HG03575 (cell line): ENCODE measurements around the gene PRR13.
"Not testable (repeated sequence)": the region's sequence is repeated elsewhere in the genome, so short reads cannot be mapped to it uniquely, and the experiment has no call there.

Experiments used
- ATAC-seq: cut with Tn5 transposase; IDR thresholded peaks from one replicate; pipeline ENCODE4 v1.9.1; 2021; ENCODE audit not compliant: unreplicated experiment, insufficient number of reproducible peaks, low FRiP score; ENCODE audit errors: extremely low read depth

Gene PRR13

GRCh38 chr12:53441040-53441833, at the start of gene PRR13:
PRR13 (plus strand) TSS chr12:53441734; CDS start chr12:53442715, 981 bp downstream.
- ATAC-seq: peak; percentile 89

- ATAC-seq: no peak
Measured at GRCh38 chr12:53399896-53400295, 41.6 kb upstream of the PRR13 start.

GRCh38 chr12:53402351-53402750, 39.2 kb upstream of the PRR13 start:
- ATAC-seq: not testable (repeated sequence)

- no peak for ATAC-seq
Measured at GRCh38 chr12:53402871-53403270, 38.7 kb upstream of the PRR13 start.

GRCh38 chr12:53410951-53411350, 30.6 kb upstream of the PRR13 start:
- no peak for ATAC-seq

- ATAC-seq: no peak
Measured at GRCh38 chr12:53413485-53414204, 27.9 kb upstream of the PRR13 start.

GRCh38 chr12:53414756-53415417, 26.6 kb upstream of the PRR13 start:
- no peak for ATAC-seq

GRCh38 chr12:53415752-53416389, 25.7 kb upstream of the PRR13 start:
- not testable (repeated sequence) for ATAC-seq

GRCh38 chr12:53417291-53417816, 24.2 kb upstream of the PRR13 start:
- not testable (repeated sequence) for ATAC-seq

- no peak for ATAC-seq
Measured at GRCh38 chr12:53418221-53418620, 23.3 kb upstream of the PRR13 start.

- ATAC-seq: no peak
Measured at GRCh38 chr12:53419756-53420155, 21.8 kb upstream of the PRR13 start.

- ATAC-seq: not testable (repeated sequence)
Measured at GRCh38 chr12:53422247-53422646, 19.3 kb upstream of the PRR13 start.

GRCh38 chr12:53423597-53423996, 17.9 kb upstream of the PRR13 start, which contains the start of gene AMHR2:
AMHR2 (plus strand) TSS chr12:53423855; CDS start chr12:53423935, 80 bp downstream.
- ATAC-seq: no peak

GRCh38 chr12:53424626-53425514, 16.7 kb upstream of the PRR13 start:
- no peak for ATAC-seq

- no peak for ATAC-seq
Measured at GRCh38 chr12:53425515-53426150, 15.9 kb upstream of the PRR13 start.

- no peak for ATAC-seq
Measured at GRCh38 chr12:53427905-53428594, 13.5 kb upstream of the PRR13 start.

GRCh38 chr12:53428741-53429140, 12.8 kb upstream of the PRR13 start:
- no peak for ATAC-seq
